Type B pancreatic cell (in vitro differentiated cells): ENCODE data around the gene LRRC37B. TPM values are rescaled to one million over a fixed set of nuclear protein-coding genes. Genes with fewer than 3 reads are reported as not detected.
"Not testable (repeated sequence)": the region's sequence is repeated elsewhere in the genome, so short reads cannot be mapped to it uniquely, and the experiment has no call there.

Experiments used
- DNase-seq: peaks from one replicate; pipeline ENCODE4 v3.0.0; 2021; ENCODE audit warnings: mixed read lengths; ENCODE audit not compliant: unreplicated experiment; ENCODE audit errors: extremely low spot score
- H3K27ac Mint-ChIP-seq: 2 replicates; pipeline ENCODE4 v1.8.0; 2021; ENCODE audit warnings: mild to moderate bottlenecking, mixed read lengths
- H3K27me3 Mint-ChIP-seq: 2 replicates; pipeline ENCODE4 v1.8.0; 2021; ENCODE audit warnings: mixed read lengths
- H3K36me3 Mint-ChIP-seq: 2 replicates; pipeline ENCODE4 v1.8.0; 2021; ENCODE audit warnings: mixed read lengths
- H3K4me1 Mint-ChIP-seq: one replicate; pipeline ENCODE4 v1.8.0; 2021; ENCODE audit warnings: mixed read lengths; ENCODE audit not compliant: unreplicated experiment
- H3K4me3 Mint-ChIP-seq: 2 replicates; pipeline ENCODE4 v1.8.0; 2021; ENCODE audit warnings: mild to moderate bottlenecking, mixed read lengths
- H3K9me3 Mint-ChIP-seq: 2 replicates; pipeline ENCODE4 v1.8.0; 2021; ENCODE audit warnings: mixed read lengths
- total RNA-seq: library from RNA; stranded (reverse); gene quantifications from 2 replicates; pipeline ENCODE4 v1.2.1, GENCODE V29; 2021; ENCODE audit warnings: low replicate concordance
- TF ChIP-seq, protein P1 (sequence below): fragments of 200-600 bp; sonication (generic); conservative IDR thresholded peaks from 2 replicates; pipeline ENCODE4 v1.5.0; 2021; ENCODE audit warnings: antibody characterized with exemption, mild to moderate bottlenecking

The LRRC37B gene
- total RNA-seq, 1 donor from 2014 or later, result 28.8 TPM

DNA sequence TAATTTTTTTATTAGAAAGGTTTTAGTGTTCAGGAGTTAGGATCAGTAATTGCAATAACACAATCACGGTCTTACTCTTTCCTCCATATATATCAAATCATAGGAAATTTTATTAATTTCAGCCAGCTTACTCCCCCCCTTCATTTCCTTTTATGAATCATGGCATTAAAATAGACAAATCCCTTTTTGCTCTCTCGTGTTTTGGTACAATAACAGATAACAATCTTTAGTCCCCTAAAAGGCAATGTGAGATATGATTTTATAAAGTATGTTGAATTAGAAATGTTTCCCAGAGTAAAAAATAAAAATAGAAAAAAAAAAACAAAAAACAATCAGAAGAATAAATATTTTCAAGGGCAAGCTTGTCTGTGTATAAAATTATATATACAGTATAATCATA is 92.5 kb downstream of the LRRC37B start:
- H3K27me3 Mint-ChIP-seq, result peaks cover 7% of the 10 kb centered on the region
- peaks cover 11% of the 10 kb centered on the region for H3K4me1 Mint-ChIP-seq
- H3K4me3 Mint-ChIP-seq, result no peak overlapping the region
- H3K9me3 Mint-ChIP-seq, result no peaks in the 10 kb centered on the region
- no peak overlapping the region for H3K27ac Mint-ChIP-seq
- TF ChIP-seq, protein P1, sequence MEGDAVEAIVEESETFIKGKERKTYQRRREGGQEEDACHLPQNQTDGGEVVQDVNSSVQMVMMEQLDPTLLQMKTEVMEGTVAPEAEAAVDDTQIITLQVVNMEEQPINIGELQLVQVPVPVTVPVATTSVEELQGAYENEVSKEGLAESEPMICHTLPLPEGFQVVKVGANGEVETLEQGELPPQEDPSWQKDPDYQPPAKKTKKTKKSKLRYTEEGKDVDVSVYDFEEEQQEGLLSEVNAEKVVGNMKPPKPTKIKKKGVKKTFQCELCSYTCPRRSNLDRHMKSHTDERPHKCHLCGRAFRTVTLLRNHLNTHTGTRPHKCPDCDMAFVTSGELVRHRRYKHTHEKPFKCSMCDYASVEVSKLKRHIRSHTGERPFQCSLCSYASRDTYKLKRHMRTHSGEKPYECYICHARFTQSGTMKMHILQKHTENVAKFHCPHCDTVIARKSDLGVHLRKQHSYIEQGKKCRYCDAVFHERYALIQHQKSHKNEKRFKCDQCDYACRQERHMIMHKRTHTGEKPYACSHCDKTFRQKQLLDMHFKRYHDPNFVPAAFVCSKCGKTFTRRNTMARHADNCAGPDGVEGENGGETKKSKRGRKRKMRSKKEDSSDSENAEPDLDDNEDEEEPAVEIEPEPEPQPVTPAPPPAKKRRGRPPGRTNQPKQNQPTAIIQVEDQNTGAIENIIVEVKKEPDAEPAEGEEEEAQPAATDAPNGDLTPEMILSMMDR, result no peak
- no peak for DNase-seq
- H3K36me3 Mint-ChIP-seq, result no peaks in the 10 kb centered on the region

DNA sequence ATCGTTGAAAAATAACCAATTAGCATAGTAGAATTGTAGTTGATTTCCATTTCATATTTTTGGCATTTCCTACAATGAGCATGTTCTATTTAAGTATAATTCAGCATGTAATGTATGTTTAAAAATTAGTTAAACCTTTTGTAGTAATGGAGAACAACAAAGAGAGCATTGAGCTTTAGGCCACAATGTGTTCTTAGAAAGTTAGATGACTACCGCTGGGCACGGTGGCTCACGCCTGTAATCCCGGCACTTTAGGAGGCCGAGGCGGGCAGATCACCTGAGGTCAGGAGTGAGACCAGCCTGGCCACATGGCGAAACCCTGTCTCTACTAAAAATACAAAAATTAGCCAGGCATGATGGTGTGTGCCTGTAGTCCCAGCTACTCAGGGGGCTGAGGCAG is 93.1 kb downstream of the LRRC37B start:
- DNase-seq, H3K27me3 Mint-ChIP-seq, H3K4me3 Mint-ChIP-seq, H3K9me3 Mint-ChIP-seq, H3K27ac Mint-ChIP-seq, H3K36me3 Mint-ChIP-seq: not testable (repeated sequence)
- H3K4me1 Mint-ChIP-seq, result peaks cover 11% of the 10 kb centered on the region

DNA sequence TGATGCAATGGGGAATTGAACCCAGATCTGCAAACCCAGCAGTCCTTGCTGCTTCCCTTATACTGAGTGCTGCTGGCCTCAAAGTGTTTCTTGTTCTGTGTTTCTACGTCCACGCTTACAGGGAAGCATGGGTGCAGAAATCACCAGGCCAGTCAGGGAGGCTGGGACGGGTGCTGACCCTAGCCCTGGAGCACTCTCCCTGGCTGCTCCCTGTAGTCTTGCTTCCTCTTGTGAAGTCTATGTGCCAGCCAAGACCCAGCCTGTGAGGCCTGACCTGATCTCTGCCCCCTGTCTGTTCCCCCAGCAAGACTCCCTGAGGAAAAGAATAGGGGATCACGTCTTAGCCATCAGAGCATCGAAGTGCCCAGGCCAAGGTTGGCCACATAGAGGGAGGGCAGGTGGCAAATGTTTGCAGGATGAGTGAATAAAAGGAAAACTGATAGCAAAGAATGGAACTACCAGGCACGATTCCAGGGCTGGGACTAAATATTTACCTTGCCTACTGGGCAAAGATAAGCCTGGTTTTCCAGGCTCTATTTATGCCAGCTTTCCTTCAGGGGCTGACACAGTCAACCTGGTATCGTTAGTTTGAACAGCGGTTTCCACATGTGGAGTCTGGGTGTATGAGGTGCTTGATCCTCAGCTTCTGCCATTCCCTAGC is 93.9 kb downstream of the LRRC37B start:
- TF ChIP-seq, protein P1, result no peak
- DNase-seq, result no peak
- peaks cover 7% of the 10 kb centered on the region for H3K27me3 Mint-ChIP-seq
- no peaks in the 10 kb centered on the region for H3K36me3 Mint-ChIP-seq
- peaks cover 11% of the 10 kb centered on the region for H3K4me1 Mint-ChIP-seq
- H3K4me3 Mint-ChIP-seq, result no peak overlapping the region
- no peak overlapping the region for H3K27ac Mint-ChIP-seq
- no peaks in the 10 kb centered on the region for H3K9me3 Mint-ChIP-seq

DNA sequence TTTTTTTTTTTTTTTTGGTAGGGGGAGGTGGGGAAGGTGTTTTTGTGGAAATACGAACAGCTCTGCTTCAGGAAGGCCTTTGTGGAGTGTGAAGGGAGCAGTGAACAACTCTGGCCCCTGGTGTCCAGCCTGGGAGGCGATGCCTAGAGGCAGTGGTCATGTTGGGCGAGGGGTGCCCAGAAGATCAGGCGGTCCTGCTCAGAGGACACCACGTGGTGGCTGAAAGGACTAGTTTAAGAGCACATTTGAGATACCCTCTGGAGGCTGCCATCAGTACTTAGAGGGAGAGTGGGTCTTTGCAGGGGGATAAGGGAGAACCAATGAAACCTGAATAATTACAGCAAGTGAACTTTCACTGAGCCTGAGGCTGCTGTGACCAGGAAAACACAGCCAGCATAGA is 95.0 kb downstream of the LRRC37B start:
- H3K4me3 Mint-ChIP-seq, result no peak overlapping the region
- no peaks in the 10 kb centered on the region for H3K9me3 Mint-ChIP-seq
- peaks cover 3% of the 10 kb centered on the region for H3K27me3 Mint-ChIP-seq
- no peak for DNase-seq
- H3K36me3 Mint-ChIP-seq, result no peaks in the 10 kb centered on the region
- TF ChIP-seq, protein P1, result no peak
- H3K4me1 Mint-ChIP-seq, result peaks cover 20% of the 10 kb centered on the region
- H3K27ac Mint-ChIP-seq, result no peak overlapping the region

DNA sequence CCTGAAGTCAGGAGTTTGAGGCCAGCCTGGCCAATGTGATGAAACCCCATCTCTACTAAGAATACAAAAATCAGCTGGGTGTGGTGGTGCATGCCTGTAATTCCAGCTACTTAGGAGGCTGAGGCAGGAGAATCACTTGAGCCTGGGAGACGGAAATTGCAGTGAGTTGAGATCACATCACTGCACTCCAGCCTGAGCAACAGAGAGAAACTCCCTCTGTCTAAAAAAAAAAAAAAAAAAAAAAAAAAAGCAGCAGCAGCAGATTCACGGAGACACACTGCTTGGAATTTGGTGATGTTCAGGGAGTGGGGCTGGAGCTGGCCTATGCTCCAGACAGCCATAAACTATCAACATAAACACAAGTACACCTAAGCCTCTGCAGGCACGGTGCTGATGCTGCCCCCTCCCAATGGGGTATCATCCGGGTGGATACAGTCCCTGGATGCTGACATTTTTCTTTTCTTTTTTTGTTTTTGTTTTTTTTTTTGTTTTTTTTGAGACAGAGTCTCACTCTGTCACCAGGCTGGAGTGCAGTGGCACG is 95.5 kb downstream of the LRRC37B start:
- H3K4me1 Mint-ChIP-seq, result peaks cover 22% of the 10 kb centered on the region
- no peak overlapping the region for H3K27ac Mint-ChIP-seq
- no peak overlapping the region for H3K4me3 Mint-ChIP-seq
- no peaks in the 10 kb centered on the region for H3K36me3 Mint-ChIP-seq
- peaks cover 3% of the 10 kb centered on the region for H3K27me3 Mint-ChIP-seq
- TF ChIP-seq, protein P1, result no peak
- no peak for DNase-seq
- no peaks in the 10 kb centered on the region for H3K9me3 Mint-ChIP-seq

Other genes with a start within 250 kb of the LRRC37B start
- 25.8 and 46.0 TPM in 2 replicates for gene COPRS, start 148.1 kb upstream of the LRRC37B start, total RNA-seq
- 76.1 and 86.4 TPM in 2 replicates for gene UTP6, start 105.7 kb upstream of the LRRC37B start, total RNA-seq
- gene SUZ12, start 70.4 kb upstream of the LRRC37B start, total RNA-seq, result 26.5 and 29.8 TPM in 2 replicates
- 24.3 and 26.2 TPM in 2 replicates for gene RHOT1, start 135.1 kb downstream of the LRRC37B start, total RNA-seq